Stimulated activated CD4-positive, alpha-beta T cell treated with anti-CD3 and anti-CD28 coated beads, TNF-alpha, amount 100 ng/mL, for 1 hour (primary cell): ENCODE results near the gene KRABD2.
"Not testable (repeated sequence)": the region's sequence is repeated elsewhere in the genome, so short reads cannot be mapped to it uniquely, and the experiment has no call there.

Experiments
- DNase-seq, 3 donors: peaks; one replicate each; pipeline ENCODE4 v3.0.0-alpha.2; 2020; ENCODE audit warnings: low read depth in 3 of 3, low spot score in 1 of 3

The KRABD2 gene

DNA sequence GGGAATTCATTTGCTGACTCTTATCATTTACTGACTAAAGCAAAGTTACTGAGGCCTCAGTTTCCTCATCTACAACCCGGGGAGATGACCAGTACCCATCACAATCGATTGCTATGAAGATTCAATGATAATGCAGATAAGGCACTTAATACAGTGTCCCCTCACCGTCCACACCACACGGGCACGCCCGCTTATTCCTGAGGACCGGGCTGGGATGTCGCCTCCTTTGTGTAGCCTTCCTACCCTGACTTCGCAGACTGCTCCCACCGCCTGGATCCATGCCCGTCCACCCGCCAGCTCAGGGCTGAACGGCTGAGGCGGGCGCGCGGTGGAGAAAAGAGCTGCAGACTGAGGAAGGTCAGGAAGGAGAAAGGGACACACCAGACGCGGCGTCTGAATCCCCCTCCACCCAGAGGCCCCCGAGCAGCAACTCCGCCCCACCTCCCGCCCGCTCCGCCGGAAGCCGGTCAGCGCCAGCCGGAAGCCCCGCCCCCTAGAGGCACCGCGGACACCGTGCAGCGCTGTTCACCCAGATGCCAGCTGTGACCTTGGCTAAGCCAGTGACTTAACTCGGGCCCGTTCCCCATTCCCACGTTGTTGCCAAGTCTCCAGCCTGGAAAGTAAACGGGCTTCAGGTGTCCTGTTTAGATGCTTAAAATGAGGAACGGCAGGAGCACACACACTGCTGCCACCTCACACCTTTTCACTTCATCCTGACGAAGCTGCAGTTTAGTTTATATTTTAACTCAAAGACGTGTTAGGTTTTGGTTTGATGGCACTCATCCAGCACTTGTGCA is at the start of gene KRABD2:
Gene KRABD2, minus strand, starts transcription at position 434 of the 797 bp plus-strand sequence.
- DNase-seq, result peak; percentile 72 to 89 (median 75)

DNA sequence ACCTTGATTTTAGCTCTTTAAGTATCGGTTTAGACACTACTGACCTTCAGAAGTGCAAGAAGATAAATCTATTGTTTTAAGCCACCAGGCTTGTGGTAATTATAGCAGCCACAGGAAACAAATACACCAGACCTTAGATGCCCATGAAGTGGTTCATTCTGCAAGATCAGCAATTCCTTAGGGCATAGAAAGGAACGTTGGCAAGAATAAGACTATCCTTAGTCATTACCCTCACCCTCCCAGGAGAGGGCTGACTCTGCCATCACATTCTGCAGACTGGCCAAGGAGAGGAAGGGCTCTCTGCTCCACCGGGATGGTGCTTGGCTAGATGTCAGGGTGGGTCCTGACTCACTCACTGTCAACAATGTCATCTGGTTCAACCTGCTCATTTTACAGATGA is 45.1 kb upstream of the KRABD2 start:
- DNase-seq, result no peak

DNA sequence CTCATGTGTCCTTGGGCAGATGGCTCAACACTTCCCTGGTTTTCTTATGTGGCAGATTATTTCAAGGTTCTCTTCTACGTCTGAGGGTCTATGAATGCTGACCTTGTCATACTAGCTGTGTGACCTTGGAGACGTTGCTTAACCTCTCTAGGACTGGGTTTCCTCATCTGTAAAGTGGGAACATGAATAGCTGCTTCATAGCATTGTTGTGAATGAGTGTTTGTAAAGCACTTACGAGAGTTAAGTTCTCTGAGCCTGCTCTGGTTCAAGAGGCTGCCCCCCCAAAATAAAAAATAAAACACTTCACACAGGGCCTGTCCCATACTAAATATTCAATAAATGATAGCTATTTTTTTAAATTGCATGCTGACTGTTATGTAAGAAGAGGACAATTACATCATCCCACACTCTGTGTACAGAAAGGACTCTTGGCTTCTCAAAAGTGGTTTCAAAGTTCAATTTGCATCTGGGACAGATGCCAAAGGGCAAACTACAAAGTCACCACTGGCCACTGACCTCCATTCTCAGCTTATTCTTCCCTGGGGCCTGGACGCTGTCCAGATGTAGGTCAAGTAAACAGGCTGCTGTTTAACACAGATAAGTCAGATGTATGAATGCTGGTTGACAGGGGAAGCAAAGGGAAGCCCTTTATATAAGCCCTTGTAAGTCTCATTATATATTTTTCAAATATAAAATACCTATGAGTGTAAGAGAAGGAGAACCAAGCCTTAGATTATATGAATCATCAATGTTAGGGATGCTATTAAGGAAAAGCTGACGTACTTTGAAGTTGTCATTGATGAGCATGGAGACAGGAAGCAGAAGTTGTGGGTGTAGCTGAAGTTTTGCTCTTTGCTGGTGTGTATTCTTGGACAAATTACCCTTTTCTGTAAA is 43.8 kb upstream of the KRABD2 start:
- no peak for DNase-seq

DNA sequence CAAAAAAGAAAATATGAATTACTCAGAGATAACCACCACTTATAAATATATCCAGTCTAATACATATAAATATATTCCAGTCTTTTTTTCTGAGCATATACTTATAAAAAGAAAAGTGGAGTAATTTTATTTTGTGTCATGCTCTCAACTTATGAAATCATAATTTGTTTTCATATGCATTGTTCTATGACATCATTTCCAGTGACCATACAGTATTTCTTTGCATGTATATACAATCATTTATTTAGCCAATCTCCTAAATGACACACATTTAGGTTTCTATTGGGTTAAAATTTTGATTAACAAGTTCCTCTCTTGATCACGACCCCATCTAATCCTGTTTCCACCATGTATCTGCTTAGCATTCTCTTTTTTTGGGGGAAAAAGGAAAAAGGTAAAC is 42.8 kb upstream of the KRABD2 start:
- no peak for DNase-seq

DNA sequence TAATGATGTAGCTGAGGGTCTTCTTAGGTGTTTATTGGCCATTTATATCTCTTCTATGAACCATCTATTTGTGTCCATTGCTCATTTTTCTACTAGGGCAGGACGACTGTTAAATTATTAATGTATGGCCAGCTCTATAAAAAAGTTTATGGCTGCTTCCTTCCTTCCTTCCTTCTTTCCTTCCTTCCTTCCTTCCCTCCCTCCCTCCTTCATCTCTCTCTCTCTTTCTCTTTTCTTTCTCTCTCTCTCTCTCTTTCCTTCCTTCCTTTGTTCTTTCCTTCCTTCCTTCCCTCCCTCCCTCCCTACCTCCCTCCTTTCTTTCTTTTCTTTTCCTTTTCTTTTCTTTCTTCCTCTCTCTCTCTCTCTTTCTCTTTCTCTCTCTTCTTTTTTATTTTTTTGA is 42.0 kb upstream of the KRABD2 start:
- DNase-seq, result no peak

DNA sequence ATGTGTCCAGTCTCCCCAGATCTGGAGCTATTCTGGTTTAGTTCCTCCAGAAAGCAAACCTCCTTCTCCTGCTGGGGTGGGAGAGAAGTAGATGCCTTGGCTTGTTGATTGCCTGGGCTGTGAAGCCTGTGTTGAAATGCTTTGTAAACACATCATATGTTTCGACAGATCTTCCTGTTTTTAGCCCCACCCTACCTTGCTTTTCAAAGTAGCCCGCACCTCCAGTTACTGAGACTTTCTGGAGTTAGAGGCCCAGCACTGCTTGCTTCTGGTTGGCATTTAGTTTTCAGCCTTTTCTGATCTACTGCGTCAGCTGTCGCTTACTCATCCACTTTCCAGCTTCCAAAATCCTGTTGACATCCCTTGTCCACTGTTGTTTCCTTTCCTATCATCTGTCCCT is 41.3 kb upstream of the KRABD2 start:
- no peak for DNase-seq

DNA sequence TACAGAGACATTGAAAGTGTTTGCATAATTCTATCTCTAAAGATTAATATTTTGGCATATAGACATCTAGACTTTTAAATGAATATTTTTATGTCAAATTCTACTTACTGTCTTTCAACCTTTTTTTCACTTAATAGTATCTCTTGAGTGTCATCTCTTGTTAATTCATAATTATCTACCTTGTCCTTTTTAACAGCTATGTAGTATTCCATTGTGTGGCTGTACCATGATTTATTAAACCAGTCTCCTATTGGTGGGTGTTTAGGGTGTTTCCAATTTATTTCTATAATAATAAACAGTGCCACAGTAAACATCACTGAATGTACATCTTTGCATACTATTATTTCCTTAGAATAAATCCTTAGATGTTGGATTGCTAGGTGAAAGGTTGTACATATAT is 37.4 kb upstream of the KRABD2 start:
- no peak for DNase-seq

DNA sequence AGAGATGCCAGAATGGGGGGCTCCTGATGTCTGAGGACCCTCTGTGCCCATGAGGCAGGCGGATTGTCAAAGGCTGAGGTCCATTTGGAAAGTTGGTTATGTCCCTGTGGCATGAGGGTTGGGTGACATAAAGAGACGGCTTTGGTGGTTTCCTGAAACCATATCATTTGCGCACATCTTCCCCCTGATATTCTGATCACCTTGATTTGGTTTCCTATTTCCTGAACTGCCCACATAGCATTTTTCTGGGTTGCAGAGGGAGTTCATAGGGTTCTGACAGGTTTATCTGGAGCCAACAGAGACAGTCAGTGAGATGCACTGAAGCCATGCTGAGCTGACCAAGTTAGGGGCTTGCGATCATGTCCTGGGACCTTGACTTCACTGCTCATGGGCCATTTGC is 36.8 kb upstream of the KRABD2 start:
- DNase-seq, result no peak

DNA sequence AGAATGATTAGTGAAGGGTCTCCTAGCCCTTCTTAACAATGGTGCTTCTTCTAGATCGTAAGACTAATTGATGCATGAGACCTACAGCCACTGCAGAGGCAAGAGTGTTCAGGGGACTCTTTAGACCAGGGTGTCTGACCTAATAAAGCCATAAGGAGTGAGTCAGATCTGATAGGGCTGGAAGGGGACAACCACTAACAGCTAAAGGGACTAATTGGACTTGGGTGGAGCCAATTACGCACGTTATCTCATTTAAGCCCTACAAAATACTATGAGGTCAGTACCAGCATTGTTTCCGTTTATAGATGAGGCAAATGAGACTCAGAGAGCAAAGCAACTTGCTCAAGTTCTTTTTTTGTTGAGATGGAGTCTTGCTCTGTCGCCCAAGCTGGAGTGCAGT is 35.6 kb upstream of the KRABD2 start:
- no peak for DNase-seq

DNA sequence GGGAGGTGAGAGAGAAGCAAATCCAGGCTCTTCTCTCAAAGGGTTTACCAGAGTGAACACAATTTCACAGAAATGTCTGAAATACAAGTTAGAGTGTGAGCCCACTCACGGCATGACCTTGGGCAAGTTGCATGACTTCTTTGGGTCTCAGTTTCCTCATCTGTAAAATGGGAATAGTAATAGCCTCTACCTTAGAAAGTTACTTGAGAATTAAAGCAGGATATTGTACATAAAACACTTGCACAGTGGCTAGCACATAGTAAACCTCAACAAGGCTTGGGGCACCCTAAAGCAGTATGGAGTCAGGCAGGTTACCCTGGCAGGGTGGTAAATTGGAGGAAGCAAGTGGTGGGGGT is 34.4 kb upstream of the KRABD2 start:
- no peak for DNase-seq

DNA sequence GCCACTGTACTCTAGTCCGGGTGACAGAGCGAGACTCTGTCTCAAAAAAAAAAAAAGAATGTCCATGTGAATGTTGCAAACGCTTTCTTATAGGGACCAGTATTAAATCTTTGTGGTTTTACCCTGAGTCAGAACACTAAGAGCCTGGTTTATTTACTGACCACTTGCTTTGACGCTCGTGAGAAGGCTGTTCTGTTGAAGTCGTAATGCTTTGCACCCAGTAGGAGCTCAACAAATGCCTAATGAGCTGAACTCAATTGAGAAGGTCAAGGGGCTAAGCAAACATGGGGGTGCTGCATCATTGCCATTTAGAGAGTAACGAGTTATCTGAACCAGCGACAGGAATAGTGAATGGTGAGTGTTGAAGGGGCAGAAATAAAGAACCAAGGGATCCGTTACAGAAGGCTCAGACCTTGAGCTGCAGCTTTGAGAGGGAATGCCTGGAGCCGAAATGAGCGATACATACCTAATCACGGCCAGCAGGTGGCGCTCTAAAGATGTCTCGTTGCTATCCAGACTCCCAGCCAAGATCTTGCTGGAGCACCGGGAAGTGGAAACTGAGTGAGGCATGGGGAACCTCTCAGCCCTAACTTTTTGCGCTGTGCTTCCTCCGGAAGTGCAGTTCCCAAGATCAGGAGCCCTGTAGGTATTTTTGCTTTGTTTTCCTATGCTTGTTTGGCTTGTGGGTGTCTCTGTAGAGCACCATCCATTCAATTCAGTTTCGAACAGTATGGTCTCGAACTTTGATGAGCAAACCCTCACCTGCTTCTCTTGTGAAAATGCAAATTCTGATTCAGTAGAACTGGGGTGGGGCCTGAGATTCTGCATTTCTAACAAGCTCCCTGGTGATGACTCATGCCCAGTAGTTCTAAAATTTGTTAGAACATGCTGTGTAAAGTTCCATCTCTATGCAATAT is 33.7 kb upstream of the KRABD2 start:
- peak; percentile 51 to 74 (median 58) for DNase-seq

DNA sequence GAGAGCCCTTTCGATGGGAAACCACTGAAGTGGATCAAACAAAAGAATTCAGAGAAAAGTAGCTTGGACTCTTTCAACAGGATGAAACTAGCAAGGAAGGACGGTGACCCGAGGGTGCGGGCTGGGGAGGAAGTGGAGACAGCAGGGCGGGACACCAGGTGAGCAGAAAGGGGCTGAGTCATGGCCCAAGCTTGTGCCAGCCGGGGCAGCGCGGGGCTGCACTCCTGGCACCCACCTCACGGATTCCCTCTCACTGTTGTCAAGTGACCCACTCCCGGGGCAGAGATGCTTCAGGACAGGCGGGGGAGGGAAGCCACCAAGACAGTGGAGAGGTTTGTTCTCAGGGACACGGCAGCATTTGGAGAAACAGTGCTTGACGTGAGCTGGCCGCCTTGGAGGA is 31.9 kb upstream of the KRABD2 start:
- no peak for DNase-seq

DNA sequence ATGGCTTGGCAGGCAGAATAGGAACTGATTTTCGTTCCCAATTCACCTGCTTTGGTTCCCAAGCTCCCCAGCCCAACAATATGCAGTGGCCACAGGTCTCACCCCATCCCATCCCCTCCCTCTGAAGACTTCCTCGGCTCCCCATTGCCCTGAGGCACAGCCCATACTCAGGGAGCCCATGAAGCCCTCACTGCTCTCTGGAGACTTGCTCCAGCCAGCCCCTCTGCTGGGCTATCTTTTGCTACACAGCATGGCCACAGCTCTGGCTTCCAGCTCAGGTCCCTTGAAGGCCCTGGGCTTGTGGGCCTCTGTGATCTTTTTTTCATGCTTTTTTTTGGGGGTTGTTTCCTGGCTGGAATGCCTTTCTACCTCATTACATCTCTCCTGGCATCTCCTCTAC is 29.7 kb upstream of the KRABD2 start:
- no peak for DNase-seq

DNA sequence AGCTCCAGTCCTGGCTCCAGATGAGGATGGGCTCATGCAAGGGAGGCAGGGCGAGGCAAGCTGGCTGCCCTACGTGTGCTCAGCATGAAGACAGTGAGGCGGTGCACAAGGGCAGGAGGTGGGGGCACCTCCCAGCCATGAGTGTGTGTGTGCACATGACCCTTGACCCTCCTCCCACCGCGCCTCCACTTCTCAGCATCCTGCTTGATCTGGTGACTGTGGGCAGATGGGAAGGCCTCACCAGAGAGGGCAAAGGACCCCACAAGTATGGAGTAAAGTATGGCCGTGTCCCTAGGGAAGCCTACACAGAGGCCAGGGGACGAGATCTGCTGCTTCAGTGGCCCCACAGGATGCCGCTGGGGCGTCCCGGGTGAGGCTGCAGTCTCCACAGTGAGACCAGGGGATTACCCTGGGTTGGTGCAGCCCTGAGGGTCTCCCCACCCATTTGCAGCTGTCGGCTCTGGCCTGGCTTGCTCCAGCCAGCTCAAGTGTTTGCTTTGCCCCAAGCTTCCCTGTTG is 29.1 kb upstream of the KRABD2 start:
- DNase-seq, result no peak

DNA sequence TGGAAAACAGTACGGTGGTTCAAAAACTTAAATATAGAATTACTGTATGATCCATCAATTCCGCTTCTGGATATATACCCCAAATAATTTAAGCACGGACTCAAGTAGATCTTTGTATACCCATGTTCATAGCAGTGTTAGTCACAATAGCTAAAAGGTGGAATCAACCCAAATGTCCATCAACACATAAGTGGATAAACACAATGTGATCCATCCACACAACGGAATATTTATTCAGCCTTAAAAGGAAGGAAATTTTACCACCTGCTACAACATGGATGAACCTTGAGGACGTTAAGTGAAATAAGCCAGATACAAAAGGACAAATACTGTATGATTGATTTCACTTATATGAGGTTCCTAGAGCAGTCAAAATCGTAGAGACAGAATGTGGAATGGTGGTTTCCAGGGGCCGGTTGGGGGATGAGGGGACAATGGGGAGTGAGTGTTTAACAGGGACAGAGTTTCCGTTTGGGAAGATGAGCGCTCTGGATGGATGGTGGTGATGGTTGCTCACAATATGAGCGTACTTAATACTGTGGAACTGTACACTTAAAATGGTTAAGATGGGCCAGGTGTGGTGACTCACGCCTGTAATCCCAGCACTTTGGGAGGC is 26.5 kb upstream of the KRABD2 start:
- no peak for DNase-seq

DNA sequence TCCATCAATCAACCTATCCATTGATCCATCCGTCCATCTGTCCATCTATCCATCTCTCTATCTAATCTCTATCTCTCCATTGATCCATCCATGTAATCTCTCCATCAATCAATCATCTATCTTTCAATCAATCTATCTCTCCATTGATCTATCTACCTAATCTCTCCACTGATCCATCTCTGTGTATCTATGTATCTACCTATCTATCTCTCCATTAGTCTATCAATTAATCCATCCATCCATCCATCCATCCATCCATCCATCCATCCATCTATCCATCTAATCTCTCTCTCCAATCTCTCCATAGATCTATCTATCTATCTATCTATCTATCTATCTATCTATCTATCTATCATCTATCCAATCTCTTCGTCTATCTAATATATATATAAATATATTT is 24.6 kb upstream of the KRABD2 start:
- DNase-seq, result no peak

DNA sequence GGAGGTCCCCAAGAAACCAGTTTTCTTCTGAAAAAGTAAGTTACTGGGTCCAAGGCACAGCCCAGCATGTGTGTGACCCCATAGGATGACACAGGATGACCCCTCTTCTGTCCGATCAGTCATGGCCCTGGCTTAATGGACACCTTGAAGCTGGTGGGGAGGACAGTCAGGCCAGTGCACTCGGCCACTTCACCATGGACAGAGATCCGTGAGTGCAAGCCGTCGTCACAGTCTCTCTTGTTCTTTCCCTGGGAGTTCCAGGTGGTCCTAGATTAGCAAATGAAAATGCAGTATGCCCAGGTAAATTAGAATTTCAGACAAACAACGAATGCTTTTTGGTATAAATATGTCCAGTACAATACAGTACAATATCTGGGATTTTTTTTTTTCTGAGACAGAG is 22.5 kb upstream of the KRABD2 start:
- no peak for DNase-seq

DNA sequence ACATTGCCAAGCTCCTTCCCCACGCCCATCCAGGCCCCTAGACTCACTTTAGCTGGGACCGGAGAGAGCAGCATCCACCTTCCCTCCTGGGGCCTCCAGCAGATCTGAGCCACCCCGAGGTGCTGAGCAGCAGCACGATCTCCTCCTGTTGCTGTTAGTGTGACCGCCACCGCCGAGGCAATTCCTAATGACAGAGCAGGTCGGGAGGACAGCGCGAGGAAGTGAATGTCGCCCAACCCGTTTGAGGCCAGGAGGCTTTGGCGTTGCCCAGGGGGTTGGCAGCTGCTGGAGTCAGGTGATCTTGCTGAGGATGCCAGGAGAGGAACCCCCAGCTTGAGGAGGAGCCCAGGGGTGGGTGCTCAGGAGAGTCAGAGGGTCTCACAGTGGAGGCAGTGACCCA is 21.1 kb upstream of the KRABD2 start, which contains the start of gene RNF222:
Gene RNF222, minus strand, starts transcription at position 192 of the 400 bp plus-strand sequence. CDS start 4,366 bp downstream, outside the sequence.
- DNase-seq, result no peak

DNA sequence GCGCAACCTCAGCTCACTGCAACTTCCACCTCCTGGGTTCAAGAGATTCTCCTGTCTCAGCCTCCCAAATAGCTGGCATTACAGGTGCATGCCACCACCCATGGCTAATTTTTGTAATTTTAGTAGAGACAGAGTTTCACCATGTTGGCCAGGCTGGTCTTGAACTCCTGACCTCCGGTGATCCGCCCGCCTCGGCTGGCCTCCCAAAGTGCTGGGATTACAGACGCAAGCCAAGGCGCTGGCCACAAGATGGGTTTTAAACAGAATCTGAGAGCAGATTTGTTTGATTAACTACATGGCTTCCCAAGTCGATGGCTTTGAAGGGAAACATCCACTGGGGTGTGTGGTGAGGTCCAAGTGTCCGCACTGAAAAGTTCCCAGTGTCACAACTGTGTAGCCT is 18.0 kb upstream of the KRABD2 start:
- not testable (repeated sequence) for DNase-seq

DNA sequence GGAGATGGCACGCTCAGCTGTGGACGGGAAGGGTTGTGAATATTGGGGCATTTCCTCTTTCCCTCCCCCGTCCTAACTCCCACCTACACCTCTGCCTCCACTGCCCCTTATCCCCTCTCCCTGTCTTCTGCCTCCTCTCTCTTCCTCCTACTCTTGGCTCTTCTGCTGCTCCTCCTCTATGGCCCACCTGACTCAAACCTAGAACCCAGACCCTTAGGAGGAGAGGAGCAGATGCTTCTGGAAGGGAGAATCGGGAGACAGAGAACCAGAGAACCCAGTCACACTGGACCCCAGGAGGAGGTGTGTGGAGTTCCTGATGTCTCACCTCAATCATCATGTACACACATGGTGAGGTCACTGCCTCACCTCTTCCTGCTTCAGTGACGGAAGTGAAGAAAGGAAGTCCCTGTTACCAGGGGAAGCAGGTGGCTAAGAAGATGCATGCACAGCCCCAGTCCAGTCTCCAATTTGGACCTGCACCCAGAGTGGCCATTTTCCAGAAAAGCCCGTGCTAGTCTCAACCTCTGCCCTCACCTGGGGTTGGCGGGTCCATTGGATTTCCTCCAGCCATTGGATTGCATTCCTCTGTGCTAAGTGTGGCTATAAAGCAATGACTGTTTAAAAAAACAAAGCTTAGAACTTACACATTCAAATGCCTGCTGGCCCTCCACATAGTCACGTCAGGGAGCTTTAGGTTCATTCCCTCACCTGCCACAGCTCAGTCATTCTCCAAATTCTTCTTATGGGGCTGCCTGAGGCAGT is 17.1 kb upstream of the KRABD2 start:
- no peak for DNase-seq
